ENCODE measurements around the gene NKAIN2.
"Not testable (repeated sequence)": the region's sequence is repeated elsewhere in the genome, so short reads cannot be mapped to it uniquely, and the experiment has no call there.

NKAIN2 gene

GRCh38 chr6:124300907-124301306 is 497.2 kb downstream of the NKAIN2 start:
- not testable (repeated sequence) for H3K27me3 ChIP-seq (ENCODE audit: control insufficient read depth in 3 of 3, insufficient read depth in 3 of 3, low read depth in 1 of 3, low read length in 3 of 3); H3K9ac ChIP-seq (ENCODE audit: low read depth, low read length, poor library complexity); H3K4ac ChIP-seq (ENCODE audit: low read length); H3K4me3 ChIP-seq (ENCODE audit: low read length in 2 of 2); H3K4me2 ChIP-seq (ENCODE audit: insufficient read depth, low read length, poor library complexity, severe bottlenecking); H2BK12ac ChIP-seq (ENCODE audit: low read length); H3K14ac ChIP-seq (ENCODE audit: low read length); H2AK5ac ChIP-seq (ENCODE audit: low read depth, low read length); H3K36me3 ChIP-seq (replicated peaks in 1 of 2; ENCODE audit: control insufficient read depth in 2 of 2, insufficient read depth in 2 of 2, low read length in 2 of 2); H2BK15ac ChIP-seq (ENCODE audit: low read length); H3K79me1 ChIP-seq (ENCODE audit: low read depth, low read length); H4K91ac ChIP-seq (ENCODE audit: low read depth, low read length, poor library complexity); H3K4me1 ChIP-seq (ENCODE audit: control insufficient read depth in 2 of 2, insufficient read depth in 1 of 2, low read depth in 1 of 2, low read length in 2 of 2); H2BK5ac ChIP-seq (ENCODE audit: low read length); H4K8ac ChIP-seq (ENCODE audit: low read depth, low read length); H3K9me3 ChIP-seq (replicated peaks in 1 of 2; ENCODE audit: control insufficient read depth in 2 of 2, insufficient read depth in 1 of 2, low read depth in 1 of 2, low read length in 2 of 2); DNase-seq (ENCODE audit: low spot score); H3K18ac ChIP-seq (ENCODE audit: low read length); H3K23ac ChIP-seq (ENCODE audit: low read depth, low read length, poor library complexity); H3K27ac ChIP-seq (replicated peaks; ENCODE audit: low read length); H2BK120ac ChIP-seq (ENCODE audit: low read depth, low read length); H2AFZ ChIP-seq (ENCODE audit: low read length)
- WGBS, 2 donors (ENCODE audit: extremely low coverage in 2 of 2, insufficient read length in 2 of 2, insufficient replicate concordance in 1 of 2), result no CpG with 5 or more reads among the region's 2 CpGs

- no peaks in the 10 kb centered on the region for H3K9me3 ChIP-seq (replicated peaks in 1 of 2; ENCODE audit: control insufficient read depth in 2 of 2, insufficient read depth in 1 of 2, low read depth in 1 of 2, low read length in 2 of 2)
Observed at GRCh38 chr6:124303971-124304370, 500.3 kb downstream of the NKAIN2 start.

GRCh38 chr6:124310139-124310538 is 506.5 kb downstream of the NKAIN2 start:
- Histone ChIP-seq H3K27me3 (ENCODE audit: control insufficient read depth in 3 of 3, insufficient read depth in 3 of 3, low read depth in 1 of 3, low read length in 3 of 3) (no peaks in the 10 kb centered on the region), H3K4me1 (ENCODE audit: control insufficient read depth in 2 of 2, insufficient read depth in 1 of 2, low read depth in 1 of 2, low read length in 2 of 2) (no peaks in the 10 kb centered on the region), H2AK5ac (ENCODE audit: low read depth, low read length) (no peak overlapping the region), H2BK12ac (ENCODE audit: low read length) (no peak overlapping the region), H3K18ac (ENCODE audit: low read length) (no peak overlapping the region), H3K9ac (ENCODE audit: low read depth, low read length, poor library complexity) (no peak overlapping the region), H4K8ac (ENCODE audit: low read depth, low read length) (no peak overlapping the region), H3K4ac (ENCODE audit: low read length) (no peak overlapping the region), H2BK120ac (ENCODE audit: low read depth, low read length) (no peak overlapping the region), H4K91ac (ENCODE audit: low read depth, low read length, poor library complexity) (no peak overlapping the region), H3K4me2 (ENCODE audit: insufficient read depth, low read length, poor library complexity, severe bottlenecking) (no peak overlapping the region), H3K23ac (ENCODE audit: low read depth, low read length, poor library complexity) (no peak overlapping the region), H3K14ac (ENCODE audit: low read length) (no peak overlapping the region), H3K4me3 (ENCODE audit: low read length in 2 of 2) (no peak overlapping the region), H2BK5ac (ENCODE audit: low read length) (no peak overlapping the region), H3K36me3 (replicated peaks in 1 of 2; ENCODE audit: control insufficient read depth in 2 of 2, insufficient read depth in 2 of 2, low read length in 2 of 2) (no peaks in the 10 kb centered on the region), H3K27ac (replicated peaks; ENCODE audit: low read length) (no peak overlapping the region), H2BK15ac (ENCODE audit: low read length) (no peak overlapping the region), H3K9me3 (replicated peaks in 1 of 2; ENCODE audit: control insufficient read depth in 2 of 2, insufficient read depth in 1 of 2, low read depth in 1 of 2, low read length in 2 of 2) (no peaks in the 10 kb centered on the region), H2AFZ (ENCODE audit: low read length) (no peak overlapping the region), H3K79me1 (ENCODE audit: low read depth, low read length) (no peaks in the 10 kb centered on the region)
- no CpG with 5 or more reads among the region's 1 CpG for WGBS, 2 donors (ENCODE audit: extremely low coverage in 2 of 2, insufficient read length in 2 of 2, insufficient replicate concordance in 1 of 2)
- no peak for DNase-seq (ENCODE audit: low spot score)

More at GRCh38 chr6:124303971-124304370, 500.3 kb downstream of the NKAIN2 start:
- H3K4ac ChIP-seq (ENCODE audit: low read length), result no peak overlapping the region
- no peak overlapping the region for H2BK15ac ChIP-seq (ENCODE audit: low read length)
- H3K18ac ChIP-seq (ENCODE audit: low read length), result no peak overlapping the region
- H3K9ac ChIP-seq (ENCODE audit: low read depth, low read length, poor library complexity), result no peak overlapping the region
- no peak overlapping the region for H4K8ac ChIP-seq (ENCODE audit: low read depth, low read length)
- no peak overlapping the region for H2BK5ac ChIP-seq (ENCODE audit: low read length)
- H2AFZ ChIP-seq (ENCODE audit: low read length), result no peak overlapping the region
- H2AK5ac ChIP-seq (ENCODE audit: low read depth, low read length), result no peak overlapping the region
- no peaks in the 10 kb centered on the region for H3K4me1 ChIP-seq (ENCODE audit: control insufficient read depth in 2 of 2, insufficient read depth in 1 of 2, low read depth in 1 of 2, low read length in 2 of 2)
- H3K27ac ChIP-seq (replicated peaks; ENCODE audit: low read length), result no peak overlapping the region
- no peak overlapping the region for H3K4me2 ChIP-seq (ENCODE audit: insufficient read depth, low read length, poor library complexity, severe bottlenecking)
- H3K23ac ChIP-seq (ENCODE audit: low read depth, low read length, poor library complexity), result no peak overlapping the region
- H3K4me3 ChIP-seq (ENCODE audit: low read length in 2 of 2), result no peak overlapping the region
- H2BK120ac ChIP-seq (ENCODE audit: low read depth, low read length), result no peak overlapping the region
- no peak overlapping the region for H4K91ac ChIP-seq (ENCODE audit: low read depth, low read length, poor library complexity)
- WGBS, 2 donors (ENCODE audit: extremely low coverage in 2 of 2, insufficient read length in 2 of 2, insufficient replicate concordance in 1 of 2), result no CpG with 5 or more reads among the region's 2 CpGs
- H3K79me1 ChIP-seq (ENCODE audit: low read depth, low read length), result no peaks in the 10 kb centered on the region
- H2BK12ac ChIP-seq (ENCODE audit: low read length), result no peak overlapping the region
- no peak overlapping the region for H3K14ac ChIP-seq (ENCODE audit: low read length)
- H3K36me3 ChIP-seq (replicated peaks in 1 of 2; ENCODE audit: control insufficient read depth in 2 of 2, insufficient read depth in 2 of 2, low read length in 2 of 2), result no peaks in the 10 kb centered on the region
- no peak for DNase-seq (ENCODE audit: low spot score)
- H3K27me3 ChIP-seq (ENCODE audit: control insufficient read depth in 3 of 3, insufficient read depth in 3 of 3, low read depth in 1 of 3, low read length in 3 of 3), result no peaks in the 10 kb centered on the region

- Histone ChIP-seq H4K8ac (ENCODE audit: low read depth, low read length) (no peak overlapping the region), H3K18ac (ENCODE audit: low read length) (no peak overlapping the region), H3K27me3 (ENCODE audit: control insufficient read depth in 3 of 3, insufficient read depth in 3 of 3, low read depth in 1 of 3, low read length in 3 of 3) (no peaks in the 10 kb centered on the region), H3K36me3 (replicated peaks in 1 of 2; ENCODE audit: control insufficient read depth in 2 of 2, insufficient read depth in 2 of 2, low read length in 2 of 2) (no peaks in the 10 kb centered on the region), H2BK5ac (ENCODE audit: low read length) (no peak overlapping the region), H2AK5ac (ENCODE audit: low read depth, low read length) (no peak overlapping the region), H3K14ac (ENCODE audit: low read length) (no peak overlapping the region), H3K4me3 (ENCODE audit: low read length in 2 of 2) (no peak overlapping the region), H3K4me1 (ENCODE audit: control insufficient read depth in 2 of 2, insufficient read depth in 1 of 2, low read depth in 1 of 2, low read length in 2 of 2) (no peaks in the 10 kb centered on the region), H2BK12ac (ENCODE audit: low read length) (no peak overlapping the region), H4K91ac (ENCODE audit: low read depth, low read length, poor library complexity) (no peak overlapping the region), H2BK120ac (ENCODE audit: low read depth, low read length) (no peak overlapping the region), H3K79me1 (ENCODE audit: low read depth, low read length) (no peaks in the 10 kb centered on the region), H3K4me2 (ENCODE audit: insufficient read depth, low read length, poor library complexity, severe bottlenecking) (no peak overlapping the region), H3K23ac (ENCODE audit: low read depth, low read length, poor library complexity) (no peak overlapping the region), H2BK15ac (ENCODE audit: low read length) (no peak overlapping the region), H3K27ac (replicated peaks; ENCODE audit: low read length) (no peak overlapping the region), H3K9ac (ENCODE audit: low read depth, low read length, poor library complexity) (no peak overlapping the region), H3K4ac (ENCODE audit: low read length) (no peak overlapping the region), H3K9me3 (replicated peaks in 1 of 2; ENCODE audit: control insufficient read depth in 2 of 2, insufficient read depth in 1 of 2, low read depth in 1 of 2, low read length in 2 of 2) (no peaks in the 10 kb centered on the region), H2AFZ (ENCODE audit: low read length) (no peak overlapping the region)
- WGBS, 2 donors (ENCODE audit: extremely low coverage in 2 of 2, insufficient read length in 2 of 2, insufficient replicate concordance in 1 of 2), result no CpG with 5 or more reads among the region's 2 CpGs
- no peak for DNase-seq (ENCODE audit: low spot score)
Observed at GRCh38 chr6:124319410-124319809, 515.7 kb downstream of the NKAIN2 start.
